ENCODE measurements around the gene CCDC8. TPM values are rescaled to one million over a fixed set of nuclear protein-coding genes. Genes with fewer than 3 reads are reported as not detected.

CCDC8 gene
- total and polyA plus RNA-seq, 3 donors from 2014 or later = 20.1 to 33.8 (median 23.3) TPM

DNA sequence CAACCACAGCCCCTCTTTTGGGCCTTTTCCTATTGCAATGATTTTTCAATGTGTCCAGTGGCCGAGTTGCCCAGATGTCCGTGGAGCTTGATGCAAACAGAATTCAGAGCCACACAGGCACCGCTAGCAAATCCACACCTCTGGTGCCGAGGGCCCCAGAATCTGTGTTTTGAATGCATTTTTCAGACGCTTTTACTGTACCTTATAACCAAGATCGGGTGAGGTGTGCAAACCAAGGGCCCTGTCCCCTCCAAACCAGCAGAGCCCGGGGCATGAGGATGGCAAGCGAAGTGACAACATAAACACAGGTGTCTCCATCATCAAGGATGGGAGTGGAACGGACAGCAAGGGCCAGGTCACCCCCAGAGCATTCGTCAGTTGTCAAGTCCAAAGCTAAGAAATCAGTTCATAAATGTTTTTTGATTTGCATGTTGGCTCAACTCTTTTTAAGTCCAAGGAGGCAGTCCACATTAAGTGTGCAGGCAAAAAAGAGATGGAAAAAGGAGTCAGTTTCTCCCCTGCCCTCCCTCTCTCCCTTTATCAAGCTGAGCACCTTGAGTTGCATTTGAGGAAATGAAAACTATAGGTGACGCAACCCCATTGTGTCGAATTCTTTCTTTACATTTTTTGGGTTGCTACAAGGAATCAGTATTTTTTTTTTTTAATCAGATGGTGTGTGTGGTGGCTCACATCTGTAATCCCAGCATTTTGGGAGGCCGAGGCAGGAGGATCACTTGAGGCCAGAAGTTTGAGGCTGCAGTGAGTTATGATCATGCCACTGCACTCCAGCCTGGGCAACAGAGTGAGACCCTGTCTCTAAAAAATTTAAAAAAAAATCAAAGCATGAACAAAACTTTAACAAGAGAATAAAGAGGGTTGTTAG, 2.9 kb downstream of the CCDC8 start:
- Histone ChIP-seq H3K27me3 (no peaks in the 10 kb centered on the region), H3K36me3 (ENCODE audit: low read depth, missing control alignments) (no peaks in the 10 kb centered on the region), H3K4me3 (peak overlapping the region in 1 of 2 donors; percentile 73), H3K9me3 (no peaks in the 10 kb centered on the region), H3K4me1 (peaks cover 33% of the 10 kb centered on the region), H3K27ac (peak overlapping the region; percentile 60 to 78)
- DNase-seq = no peak
- intact Hi-C loops (cut with DNase I; ENCODE audit: low total_unique reads) = no loop called here
- WGBS, 2 donors = 62 to 66% methylated on average over 13 of the region's 13 CpGs
- TF ChIP-seq POLR2A (IDR thresholded peaks at IDR 0.05) = no peak
- TF ChIP-seq, protein P1, sequence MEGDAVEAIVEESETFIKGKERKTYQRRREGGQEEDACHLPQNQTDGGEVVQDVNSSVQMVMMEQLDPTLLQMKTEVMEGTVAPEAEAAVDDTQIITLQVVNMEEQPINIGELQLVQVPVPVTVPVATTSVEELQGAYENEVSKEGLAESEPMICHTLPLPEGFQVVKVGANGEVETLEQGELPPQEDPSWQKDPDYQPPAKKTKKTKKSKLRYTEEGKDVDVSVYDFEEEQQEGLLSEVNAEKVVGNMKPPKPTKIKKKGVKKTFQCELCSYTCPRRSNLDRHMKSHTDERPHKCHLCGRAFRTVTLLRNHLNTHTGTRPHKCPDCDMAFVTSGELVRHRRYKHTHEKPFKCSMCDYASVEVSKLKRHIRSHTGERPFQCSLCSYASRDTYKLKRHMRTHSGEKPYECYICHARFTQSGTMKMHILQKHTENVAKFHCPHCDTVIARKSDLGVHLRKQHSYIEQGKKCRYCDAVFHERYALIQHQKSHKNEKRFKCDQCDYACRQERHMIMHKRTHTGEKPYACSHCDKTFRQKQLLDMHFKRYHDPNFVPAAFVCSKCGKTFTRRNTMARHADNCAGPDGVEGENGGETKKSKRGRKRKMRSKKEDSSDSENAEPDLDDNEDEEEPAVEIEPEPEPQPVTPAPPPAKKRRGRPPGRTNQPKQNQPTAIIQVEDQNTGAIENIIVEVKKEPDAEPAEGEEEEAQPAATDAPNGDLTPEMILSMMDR (IDR thresholded peaks at IDR 0.05) = no peak

DNA sequence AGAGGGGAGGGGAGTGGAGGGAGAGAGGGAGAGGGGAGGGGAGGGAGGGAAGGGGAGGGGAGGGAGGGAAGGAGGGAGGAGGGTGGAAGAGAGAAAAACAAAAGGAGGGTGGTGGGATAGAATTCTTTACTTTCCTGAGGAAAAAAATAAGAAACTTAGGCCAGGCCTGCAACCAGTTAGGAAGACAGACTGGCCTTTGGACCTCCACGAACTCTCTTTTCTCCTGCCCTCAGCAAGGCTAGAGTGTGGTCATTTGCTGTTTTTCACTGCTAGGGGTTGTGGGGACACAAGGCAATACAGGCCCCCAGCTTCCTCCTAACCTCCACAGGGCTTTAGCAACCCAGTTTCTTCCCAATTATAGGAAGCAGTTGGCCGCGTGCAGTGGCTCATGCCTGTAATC, 4.2 kb downstream of the CCDC8 start:
- peaks cover 43% of the 10 kb centered on the region for H3K4me1 ChIP-seq
- H3K27ac ChIP-seq = peak overlapping the region; percentile 7 to 75
- 43 to 63% methylated on average over 3 of the region's 3 CpGs for WGBS, 2 donors

DNA sequence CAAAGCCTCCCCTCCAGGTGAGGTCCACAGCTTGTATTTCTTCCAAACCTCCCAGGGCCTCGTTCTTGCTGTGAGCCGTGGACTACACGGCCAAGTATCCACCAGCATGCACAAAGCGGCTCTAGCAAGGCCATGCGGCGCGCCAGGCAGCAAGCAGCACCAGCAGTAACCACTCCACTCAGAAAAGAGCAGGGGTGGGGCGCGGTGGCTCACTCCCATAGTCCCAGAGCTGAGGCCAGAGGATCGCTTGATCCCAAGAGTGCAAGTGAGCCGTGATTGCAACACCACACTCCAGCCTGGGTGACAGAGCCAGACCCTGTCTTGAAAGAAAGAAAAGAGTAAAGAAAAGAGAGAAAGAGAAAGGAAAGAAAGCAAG, 4.7 kb downstream of the CCDC8 start:
- no peak for TF ChIP-seq POLR2A (IDR thresholded peaks at IDR 0.05)
- TF ChIP-seq, protein P1 (IDR thresholded peaks at IDR 0.05) = no peak
- 6 to 9% methylated on average over 4 to 11 of the region's 11 CpGs for WGBS, 2 donors
- intact Hi-C loops (cut with DNase I; ENCODE audit: low total_unique reads) = no loop called here
- peaks cover 38% of the 10 kb centered on the region for H3K4me1 ChIP-seq
- H3K4me3 ChIP-seq = no peak overlapping the region
- DNase-seq = peak; percentile 77
- no peaks in the 10 kb centered on the region for H3K27me3 ChIP-seq
- H3K27ac ChIP-seq = peak overlapping the region; percentile 16 to 75
- H3K9me3 ChIP-seq = no peaks in the 10 kb centered on the region
- H3K36me3 ChIP-seq (ENCODE audit: low read depth, missing control alignments) = no peaks in the 10 kb centered on the region

More for the DNA sequence above, 4.2 kb downstream of the CCDC8 start:
- intact Hi-C loops (cut with DNase I; ENCODE audit: low total_unique reads) = no loop called here
- DNase-seq = no peak
- no peak for TF ChIP-seq POLR2A (IDR thresholded peaks at IDR 0.05)
- TF ChIP-seq, protein P1 (IDR thresholded peaks at IDR 0.05) = no peak
- no peaks in the 10 kb centered on the region for H3K36me3 ChIP-seq (ENCODE audit: low read depth, missing control alignments)
- no peaks in the 10 kb centered on the region for H3K27me3 ChIP-seq
- no peaks in the 10 kb centered on the region for H3K9me3 ChIP-seq
- no peak overlapping the region for H3K4me3 ChIP-seq

DNA sequence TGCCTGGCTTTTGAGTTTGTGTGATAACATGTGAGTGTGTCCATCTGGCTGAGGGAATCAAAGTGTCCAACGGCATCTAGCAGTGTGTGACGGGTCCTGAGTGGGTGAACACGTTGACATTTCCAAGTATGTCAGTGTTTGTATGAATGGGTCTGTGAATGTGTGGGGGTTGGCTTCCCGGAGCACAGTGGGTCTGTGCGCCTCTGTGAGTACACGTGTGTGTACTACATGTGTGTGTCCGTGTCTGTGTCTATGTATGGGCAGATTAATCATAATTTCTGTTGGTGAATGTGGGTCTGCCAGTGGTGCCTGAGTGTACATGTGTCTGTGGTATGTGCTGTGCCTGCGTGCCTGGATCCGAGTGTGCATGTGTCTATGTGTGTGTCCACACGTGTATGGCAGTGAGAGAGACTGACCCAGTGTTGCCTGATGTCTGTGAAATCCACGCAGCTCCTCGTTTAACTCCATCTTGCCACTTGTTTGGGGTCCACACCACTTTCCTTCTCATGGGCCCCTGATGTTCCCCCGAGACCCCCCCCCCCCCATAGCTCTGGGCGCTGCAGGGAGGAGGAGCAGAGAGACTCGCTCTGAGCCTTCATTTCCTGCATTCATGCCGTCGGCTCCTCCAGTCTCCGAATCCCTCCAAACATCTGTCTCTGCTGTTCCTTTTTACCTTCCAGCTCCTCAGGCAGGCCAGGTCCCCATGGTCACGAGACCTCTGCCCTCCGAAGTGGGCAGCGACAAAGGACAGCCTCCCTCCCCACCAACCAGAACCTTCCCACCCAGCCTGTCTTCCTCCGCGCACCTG, 5.3 kb downstream of the CCDC8 start:
- H3K9me3 ChIP-seq = no peaks in the 10 kb centered on the region
- TF ChIP-seq, protein P1 (IDR thresholded peaks at IDR 0.05) = no peak
- TF ChIP-seq POLR2A (IDR thresholded peaks at IDR 0.05) = no peak
- no peak overlapping the region for H3K4me3 ChIP-seq
- 22 to 30% methylated on average over 13 to 21 of the region's 23 CpGs for WGBS, 2 donors
- intact Hi-C loops (cut with DNase I; ENCODE audit: low total_unique reads) = no loop called here
- no peak for DNase-seq
- no peaks in the 10 kb centered on the region for H3K27me3 ChIP-seq
- H3K27ac ChIP-seq = peak overlapping the region; percentile 16 to 75
- H3K4me1 ChIP-seq = peaks cover 38% of the 10 kb centered on the region
- H3K36me3 ChIP-seq (ENCODE audit: low read depth, missing control alignments) = no peaks in the 10 kb centered on the region
